SU-DHL-6 (cell line): ENCODE results near the gene GAS7.

Source experiments
- EZH2phosphoT487 ChIP-seq: fragments of 200-600 bp; sonication (generic), shearing (Covaris generic); conservative IDR thresholded peaks from 2 replicates; pipeline ENCODE4 v1.6.1; 2018; ENCODE audit warnings: mild to moderate bottlenecking, antibody characterized with exemption, low read length, moderate library complexity, mixed read lengths
- TF ChIP-seq, protein P1 (sequence below): fragments of 200-600 bp; sonication (generic); IDR thresholded peaks from one replicate; pipeline ENCODE4 v1.5.1; 2017; ENCODE audit warnings: antibody characterized with exemption, mild to moderate bottlenecking, low read length, moderate library complexity; ENCODE audit not compliant: insufficient read depth, poor library complexity, severe bottlenecking

DNA sequence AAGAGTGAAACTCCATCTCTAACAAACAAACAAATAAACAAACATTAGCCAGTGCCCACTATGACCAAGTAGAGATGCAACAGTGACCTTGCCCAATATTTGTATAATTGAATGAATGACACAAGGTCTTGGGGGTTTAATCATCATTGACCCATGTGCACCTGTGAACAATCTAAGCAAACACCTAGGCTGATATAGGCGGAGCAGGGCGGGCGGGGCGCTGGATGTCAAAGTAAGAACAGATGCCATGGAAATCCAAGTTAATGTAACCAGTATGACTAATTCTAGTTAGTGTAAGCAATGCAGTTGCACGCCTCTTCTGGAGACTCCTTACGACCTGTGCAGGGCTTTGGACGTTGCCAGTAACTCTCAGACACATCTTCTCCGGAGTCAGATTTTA, 310.9 kb downstream of the GAS7 start:
- TF ChIP-seq, protein P1, sequence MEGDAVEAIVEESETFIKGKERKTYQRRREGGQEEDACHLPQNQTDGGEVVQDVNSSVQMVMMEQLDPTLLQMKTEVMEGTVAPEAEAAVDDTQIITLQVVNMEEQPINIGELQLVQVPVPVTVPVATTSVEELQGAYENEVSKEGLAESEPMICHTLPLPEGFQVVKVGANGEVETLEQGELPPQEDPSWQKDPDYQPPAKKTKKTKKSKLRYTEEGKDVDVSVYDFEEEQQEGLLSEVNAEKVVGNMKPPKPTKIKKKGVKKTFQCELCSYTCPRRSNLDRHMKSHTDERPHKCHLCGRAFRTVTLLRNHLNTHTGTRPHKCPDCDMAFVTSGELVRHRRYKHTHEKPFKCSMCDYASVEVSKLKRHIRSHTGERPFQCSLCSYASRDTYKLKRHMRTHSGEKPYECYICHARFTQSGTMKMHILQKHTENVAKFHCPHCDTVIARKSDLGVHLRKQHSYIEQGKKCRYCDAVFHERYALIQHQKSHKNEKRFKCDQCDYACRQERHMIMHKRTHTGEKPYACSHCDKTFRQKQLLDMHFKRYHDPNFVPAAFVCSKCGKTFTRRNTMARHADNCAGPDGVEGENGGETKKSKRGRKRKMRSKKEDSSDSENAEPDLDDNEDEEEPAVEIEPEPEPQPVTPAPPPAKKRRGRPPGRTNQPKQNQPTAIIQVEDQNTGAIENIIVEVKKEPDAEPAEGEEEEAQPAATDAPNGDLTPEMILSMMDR: no peak
- no peak for TF ChIP-seq EZH2phosphoT487
